GM12872 (cell line): ENCODE results near the gene CEP128.

Experiments
- CTCF ChIP-seq: IDR thresholded peaks from 3 replicates; pipeline ENCODE4 v1.5.1; 2011; ENCODE audit warnings: low read depth, mild to moderate bottlenecking, low read length, moderate library complexity; ENCODE audit not compliant: insufficient read depth

CEP128 gene

DNA sequence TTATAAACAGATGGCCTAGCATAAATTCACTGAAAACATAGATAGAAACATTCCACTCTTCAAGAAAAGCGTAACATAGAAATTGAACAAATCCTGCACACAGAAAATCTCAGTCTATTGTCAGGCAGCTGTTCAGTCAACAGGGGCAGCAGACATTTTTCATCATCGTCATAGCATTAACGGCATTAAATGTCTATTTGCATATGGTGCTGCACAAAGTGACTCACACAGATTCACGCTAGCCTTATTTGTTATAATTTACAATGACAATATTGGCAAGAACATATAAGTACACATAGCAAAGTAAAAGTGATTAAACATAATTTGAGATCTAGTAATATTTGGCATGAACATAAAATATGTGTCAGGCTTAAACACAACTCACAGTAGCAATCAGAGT, 95.7 kb downstream of the CEP128 start:
- no peak for TF ChIP-seq CTCF

- TF ChIP-seq CTCF = no peak
Measured at GRCh38 chr14:80844872-80845271, 96.7 kb downstream of the CEP128 start.

DNA sequence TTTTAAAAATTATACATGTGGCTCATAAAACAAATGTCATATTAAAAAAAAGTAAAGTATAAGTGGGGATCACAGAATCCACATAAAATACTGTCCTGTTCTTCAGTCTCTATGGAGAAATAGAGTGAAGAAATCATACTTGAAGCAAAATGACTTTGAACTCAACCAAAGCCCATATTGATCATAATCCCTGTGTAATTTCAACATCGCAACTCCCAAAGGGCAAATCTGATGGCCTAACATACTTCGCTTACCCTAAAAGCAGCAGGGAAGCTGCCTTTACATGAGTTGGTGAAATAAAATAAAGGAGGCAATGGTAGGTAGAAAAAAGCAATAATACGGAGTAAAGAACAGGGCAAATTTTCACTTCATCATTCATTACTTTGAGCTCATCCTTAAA, 101.8 kb downstream of the CEP128 start:
- TF ChIP-seq CTCF = no peak

DNA sequence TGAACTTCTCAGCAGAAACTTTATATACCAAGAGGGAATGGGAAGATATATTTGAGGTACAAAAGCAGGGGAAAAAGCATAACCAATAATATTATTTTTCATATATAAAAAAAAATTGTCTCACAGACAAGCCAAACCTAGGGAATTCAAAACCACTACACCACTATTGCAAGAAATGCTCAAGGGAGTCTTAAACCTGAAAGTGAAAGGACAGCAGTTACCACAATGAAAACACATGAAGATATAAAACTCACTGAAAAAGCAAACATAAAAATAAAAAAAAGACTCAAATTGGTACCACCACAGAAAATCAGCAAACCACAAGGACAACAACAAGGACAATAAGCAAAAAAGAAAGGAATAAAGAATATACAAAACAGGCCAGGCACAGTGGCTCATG, 131.9 kb downstream of the CEP128 start:
- no peak for TF ChIP-seq CTCF

DNA sequence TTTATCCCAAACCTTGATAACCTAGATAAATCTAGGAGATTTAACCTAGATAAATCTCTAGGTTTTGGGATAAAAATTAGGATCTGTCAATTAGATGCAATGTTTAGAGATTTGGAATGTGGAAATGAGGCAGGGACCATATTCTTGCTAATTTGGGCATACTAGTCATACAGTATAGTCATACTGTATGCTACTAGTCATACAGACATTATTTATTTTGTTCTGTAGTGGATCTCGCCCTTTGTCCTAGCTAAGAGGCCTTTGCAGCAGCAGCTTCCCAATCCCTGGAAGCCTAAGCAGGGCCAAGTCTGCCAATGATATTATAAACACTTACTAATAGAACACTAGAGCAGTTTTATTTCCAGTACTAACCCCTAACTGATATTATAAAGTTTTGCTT, 136.4 kb downstream of the CEP128 start:
- no peak for TF ChIP-seq CTCF

GRCh38 chr14:80798878-80799277, 142.7 kb downstream of the CEP128 start:
- no peak for TF ChIP-seq CTCF

GRCh38 chr14:80798211-80798610, 143.3 kb downstream of the CEP128 start:
- no peak for TF ChIP-seq CTCF

DNA sequence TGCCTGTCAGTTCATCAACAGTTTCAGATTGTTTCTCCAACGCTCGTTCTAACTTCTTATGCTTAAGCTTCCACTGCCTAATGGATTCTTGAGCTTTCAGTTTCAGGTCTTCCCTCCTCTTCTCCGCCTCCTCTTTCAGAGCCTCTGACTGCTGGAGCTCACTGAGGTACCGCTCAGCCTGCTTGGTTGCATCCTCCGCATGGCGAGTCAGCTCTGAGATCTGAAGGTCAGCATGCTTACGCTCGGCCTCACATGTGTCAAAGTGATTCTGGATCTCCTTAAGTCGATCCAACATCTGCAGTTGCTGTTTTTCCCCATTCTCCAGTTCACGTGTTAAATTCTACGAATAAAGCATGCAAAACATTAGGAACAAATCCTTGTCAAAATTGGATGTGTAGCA, 148.8 kb downstream of the CEP128 start:
- no peak for TF ChIP-seq CTCF
